ENCODE data around the gene CAD.

CAD gene

DNA sequence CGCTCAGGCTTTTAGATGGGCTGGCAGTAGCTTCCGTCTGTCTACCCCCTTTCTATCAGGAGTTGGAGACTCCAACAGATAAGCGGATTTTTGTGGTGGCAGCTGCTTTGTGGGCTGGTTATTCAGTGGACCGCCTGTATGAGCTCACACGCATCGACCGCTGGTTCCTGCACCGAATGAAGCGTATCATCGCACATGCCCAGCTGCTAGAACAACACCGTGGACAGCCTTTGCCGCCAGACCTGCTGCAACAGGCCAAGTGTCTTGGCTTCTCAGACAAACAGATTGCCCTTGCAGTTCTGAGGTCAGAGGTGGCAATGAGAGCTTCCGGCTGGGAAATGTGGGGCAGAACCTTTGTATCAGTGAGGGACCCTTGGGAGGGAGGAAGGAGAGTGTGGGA lies 14.8 kb downstream of the CAD start:
- no peak for DNase-seq

DNA sequence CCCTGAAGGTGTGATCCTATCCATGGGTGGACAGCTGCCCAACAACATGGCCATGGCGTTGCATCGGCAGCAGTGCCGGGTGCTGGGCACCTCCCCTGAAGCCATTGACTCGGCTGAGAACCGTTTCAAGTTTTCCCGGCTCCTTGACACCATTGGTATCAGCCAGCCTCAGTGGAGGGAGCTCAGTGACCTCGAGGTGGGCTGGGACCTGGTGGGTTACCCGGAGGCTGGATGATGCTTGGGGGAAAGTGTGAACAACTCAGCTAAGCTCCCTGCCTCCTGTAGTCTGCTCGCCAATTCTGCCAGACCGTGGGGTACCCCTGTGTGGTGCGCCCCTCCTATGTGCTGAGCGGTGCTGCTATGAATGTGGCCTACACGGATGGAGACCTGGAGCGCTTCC lies 16.2 kb downstream of the CAD start:
- no peak for DNase-seq

GRCh38 chr2:27236136-27236535 lies 19.0 kb downstream of the CAD start:
- DNase-seq = no peak

DNA sequence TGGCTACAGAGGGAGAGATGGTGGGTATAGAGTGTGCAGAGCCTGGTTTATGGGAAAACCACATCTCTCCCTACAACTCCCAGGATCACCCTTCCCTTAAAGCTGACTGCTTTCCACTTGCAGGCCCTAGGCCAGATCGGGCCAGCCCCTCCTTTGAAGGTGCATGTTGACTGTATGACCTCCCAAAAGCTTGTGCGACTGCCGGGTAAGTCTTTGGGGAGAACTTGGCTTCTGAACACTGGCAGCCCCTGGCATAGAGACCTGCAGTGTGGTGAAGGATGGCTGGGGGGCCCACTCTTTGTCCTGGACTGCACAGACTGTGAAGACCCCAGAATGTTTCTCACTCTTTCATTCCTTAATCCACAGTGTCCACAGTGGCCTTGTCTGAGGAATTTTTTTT lies 19.5 kb downstream of the CAD start:
- no peak for DNase-seq

GRCh38 chr2:27237341-27237945 lies 20.3 kb downstream of the CAD start:
- no peak for DNase-seq

DNA sequence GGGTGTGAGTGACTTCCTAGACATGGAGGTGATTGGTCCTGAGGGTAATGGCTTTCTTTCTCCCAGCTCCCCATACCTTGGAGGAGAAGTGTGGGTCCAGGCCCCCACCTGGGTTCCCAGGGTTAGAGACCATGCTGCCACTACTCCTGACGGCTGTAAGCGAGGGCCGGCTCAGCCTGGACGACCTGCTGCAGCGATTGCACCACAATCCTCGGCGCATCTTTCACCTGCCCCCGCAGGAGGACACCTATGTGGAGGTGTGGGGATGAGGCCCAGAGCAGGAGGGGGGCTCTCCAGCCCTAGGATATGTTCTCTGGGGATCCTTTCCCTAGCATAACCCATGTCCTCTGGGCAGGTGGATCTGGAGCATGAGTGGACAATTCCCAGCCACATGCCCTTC lies 21.8 kb downstream of the CAD start:
- no peak for DNase-seq

- DNase-seq = no peak
Observed at GRCh38 chr2:27240406-27240805, 23.2 kb downstream of the CAD start.

- DNase-seq = no peak
Observed at GRCh38 chr2:27241761-27242613, 24.8 kb downstream of the CAD start.

GRCh38 chr2:27242614-27242951 lies 25.4 kb downstream of the CAD start:
- no peak for DNase-seq

DNA sequence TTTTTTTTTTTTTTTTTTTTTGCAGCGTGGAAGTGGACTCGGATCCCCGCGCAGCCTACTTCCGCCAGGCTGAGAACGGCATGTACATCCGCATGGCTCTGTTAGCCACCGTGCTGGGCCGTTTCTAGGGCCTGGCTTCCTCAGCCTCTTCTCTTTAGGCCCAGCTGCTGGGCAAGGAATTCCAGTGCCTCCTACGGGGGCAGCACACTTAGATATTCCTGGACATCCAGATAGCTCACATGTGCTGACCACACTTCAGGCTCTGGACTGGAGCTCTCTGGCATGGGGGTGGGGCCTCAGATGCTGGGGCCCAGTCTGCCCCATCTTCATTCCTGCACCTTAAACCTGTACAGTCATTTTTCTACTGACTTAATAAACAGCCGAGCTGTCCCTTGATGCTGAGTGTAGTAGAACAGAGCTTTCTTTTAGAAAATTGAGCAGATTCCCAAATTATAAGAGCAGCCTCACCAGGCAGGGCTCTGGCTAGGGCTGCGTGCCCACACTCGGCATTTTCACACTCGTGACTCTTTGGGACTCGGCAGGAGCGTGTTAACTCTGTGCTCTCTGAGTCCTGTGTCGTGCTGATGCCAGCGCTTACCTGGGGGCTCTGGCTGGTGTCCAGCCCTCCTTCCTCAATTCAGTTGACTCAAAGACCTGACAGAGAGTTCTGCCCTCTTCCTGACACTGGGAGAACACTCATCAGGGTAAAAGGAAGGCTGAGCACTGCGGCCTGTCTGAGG lies 26.4 kb downstream of the CAD start:
- no peak for DNase-seq

- DNase-seq = no peak
Observed at GRCh38 chr2:27245116-27245515, 27.9 kb downstream of the CAD start.

DNA sequence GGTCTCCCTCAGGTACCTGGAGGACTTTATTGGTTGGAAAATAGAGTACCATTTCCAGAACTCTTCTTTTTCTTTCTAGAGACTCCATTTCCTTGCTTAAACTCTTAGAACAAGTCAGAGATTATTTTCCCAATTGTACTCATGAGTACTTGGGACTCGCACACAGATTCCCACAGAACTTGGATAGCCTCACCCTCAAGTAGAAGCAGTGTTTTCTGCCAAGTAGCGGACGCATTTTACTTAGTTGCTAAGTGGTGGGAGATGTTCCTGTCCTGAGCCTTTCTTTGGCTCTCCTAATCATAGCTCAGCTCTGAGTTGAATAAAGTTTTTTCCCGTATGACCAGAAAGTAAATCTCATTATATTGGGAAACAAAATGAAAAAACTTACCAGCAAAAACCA lies 28.5 kb downstream of the CAD start:
- DNase-seq = no peak

DNA sequence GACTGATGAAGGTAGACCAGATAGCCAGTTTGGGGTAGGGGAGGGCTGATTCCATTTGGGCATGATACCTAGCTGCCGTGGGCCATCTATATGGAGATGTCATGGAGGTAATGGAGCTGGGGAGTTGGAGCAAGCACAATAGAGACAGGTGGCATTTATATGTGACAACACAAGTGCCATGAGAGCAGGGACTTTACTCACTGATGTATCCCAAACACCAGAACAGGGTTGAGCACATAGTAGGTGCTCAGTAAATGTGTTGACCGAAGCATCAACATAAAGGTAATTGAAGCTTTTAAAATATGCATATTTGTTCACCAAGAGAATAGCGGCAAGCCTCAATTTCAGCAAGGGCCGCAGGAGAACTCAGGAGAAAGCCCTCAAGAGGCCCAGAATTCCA lies 30.7 kb downstream of the CAD start:
- no peak for DNase-seq

- no peak for DNase-seq
Observed at GRCh38 chr2:27249159-27249890, 32.2 kb downstream of the CAD start.

DNA sequence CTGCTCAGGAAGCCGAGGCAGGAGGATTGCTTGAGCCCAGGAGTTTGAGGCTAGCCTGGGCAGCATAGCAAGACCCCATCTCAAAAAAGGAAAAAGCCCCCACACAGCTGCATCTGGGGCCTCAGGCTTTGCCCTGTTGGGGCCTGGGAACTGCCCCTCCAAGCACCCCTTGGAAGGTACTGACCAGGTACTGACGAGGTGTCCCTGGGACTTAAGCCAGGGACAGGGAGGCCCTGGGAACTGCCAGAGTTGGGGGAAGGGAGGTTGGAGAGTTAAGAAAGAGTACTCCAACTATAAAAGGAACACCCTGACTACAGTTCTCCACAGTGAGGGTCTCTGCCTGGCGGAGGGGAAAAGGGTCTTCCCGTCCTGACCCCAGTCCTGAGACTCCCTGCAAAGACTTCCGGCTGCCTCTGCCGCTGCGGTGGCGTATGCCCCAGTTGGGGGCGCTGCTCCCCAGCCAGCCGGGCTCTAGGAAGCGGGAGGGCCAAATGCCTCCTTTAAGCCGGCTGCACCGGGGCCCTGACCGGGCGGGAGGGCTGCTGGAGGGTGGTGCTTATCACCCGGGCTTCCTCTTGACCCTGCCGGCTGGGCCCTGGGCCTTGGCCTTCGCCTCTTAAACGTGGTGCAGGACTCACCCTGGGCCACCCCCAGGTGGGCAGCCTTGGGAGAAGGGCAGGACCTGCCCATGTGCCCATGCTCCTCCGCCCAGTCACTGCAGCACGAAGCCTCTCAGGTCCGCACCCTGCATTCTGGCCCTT lies 32.9 kb downstream of the CAD start:
- DNase-seq = peak; percentile 24 to 34

- no peak for DNase-seq
Observed at GRCh38 chr2:27250652-27251379, 33.6 kb downstream of the CAD start.

GRCh38 chr2:27251766-27252165 lies 34.6 kb downstream of the CAD start:
- DNase-seq = no peak

DNA sequence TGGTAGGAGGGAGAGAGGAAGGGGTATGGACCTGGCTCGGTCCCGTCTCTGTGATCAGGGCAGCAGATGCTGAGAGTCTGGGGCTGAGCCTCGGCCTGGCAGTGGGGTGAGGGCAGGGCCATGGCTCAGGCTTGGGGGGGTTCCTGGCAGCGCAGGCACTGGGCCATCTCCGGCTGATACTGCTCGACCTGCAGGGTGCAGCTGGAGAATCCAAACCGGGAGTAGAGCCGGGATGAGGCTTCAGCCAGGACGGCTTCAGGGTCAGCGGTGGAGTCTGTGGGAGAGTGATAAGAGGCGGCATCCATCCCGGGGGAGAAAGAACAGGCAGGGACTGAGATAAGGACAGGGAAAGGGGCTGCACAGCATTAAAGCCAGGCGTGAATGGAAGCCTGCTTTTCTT lies 38.0 kb downstream of the CAD start:
- DNase-seq = no peak

DNA sequence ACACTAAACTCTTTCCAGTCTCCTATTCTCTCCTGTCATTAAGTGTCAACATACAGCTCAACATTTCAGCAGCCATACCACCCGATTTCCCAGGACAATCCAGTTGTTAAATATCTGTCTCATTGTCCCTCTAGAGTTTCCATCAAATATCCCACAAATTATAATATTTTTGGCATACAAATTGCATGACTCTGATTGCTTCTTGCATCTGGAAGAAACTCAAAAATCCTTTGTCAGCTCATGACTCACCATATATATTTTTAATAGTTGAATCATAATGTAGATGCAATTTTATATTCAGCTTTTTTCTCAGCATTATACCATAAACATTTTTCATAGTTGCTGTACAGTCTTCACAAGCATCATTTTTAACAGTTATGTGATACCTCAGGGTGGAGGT lies 38.5 kb downstream of the CAD start:
- no peak for DNase-seq

- DNase-seq = no peak
Observed at GRCh38 chr2:27256855-27257454, 39.8 kb downstream of the CAD start.

- DNase-seq = no peak
Observed at GRCh38 chr2:27258051-27258450, 40.9 kb downstream of the CAD start.
